ENCODE measurements around the gene MIER2. TPM values are rescaled to one million over a fixed set of nuclear protein-coding genes. Genes with fewer than 3 reads are reported as not detected.
"Not testable (repeated sequence)": the region's sequence is repeated elsewhere in the genome, so short reads cannot be mapped to it uniquely, and the experiment has no call there.

MIER2 gene
- total RNA-seq, 1 experiment from 2014 or later, result not detected

- Histone ChIP-seq H4K20me1 (ENCODE audit: low read length) (no peaks in the 10 kb centered on the region), H3K4me3 (ENCODE audit: low read length) (no peak overlapping the region), H2AFZ (ENCODE audit: low read length) (no peak overlapping the region), H3K79me2 (ENCODE audit: low read length) (no peaks in the 10 kb centered on the region), H3F3A (ENCODE audit: low read length, unreplicated experiment) (no peaks in the 10 kb centered on the region), H3K9me3 (ENCODE audit: low read length) (no peaks in the 10 kb centered on the region), H3K9me2 (replicated peaks; ENCODE audit: low read length) (no peaks in the 10 kb centered on the region), H3K4me2 (ENCODE audit: low read length) (no peak overlapping the region), H3K4me1 (ENCODE audit: insufficient read depth, low read length) (0 out of 2 replicates have a peak, but pooled peaks cover under 1% of the 10 kb centered on the region), H3K27ac (ENCODE audit: low read length) (no peak overlapping the region), H3K9ac (ENCODE audit: low read length) (no peak overlapping the region), H3K27me3 (ENCODE audit: low read length) (no peaks in the 10 kb centered on the region), H3K36me3 (ENCODE audit: low read depth, low read length) (no peaks in the 10 kb centered on the region)
- intact Hi-C loops (cut with micrococcal nuclease), result no loop called here
- TF ChIP-seq EZH2 (IDR thresholded peaks at IDR 0.05; ENCODE audit: low read length, unreplicated experiment), result no peak
- TF ChIP-seq, protein P1, sequence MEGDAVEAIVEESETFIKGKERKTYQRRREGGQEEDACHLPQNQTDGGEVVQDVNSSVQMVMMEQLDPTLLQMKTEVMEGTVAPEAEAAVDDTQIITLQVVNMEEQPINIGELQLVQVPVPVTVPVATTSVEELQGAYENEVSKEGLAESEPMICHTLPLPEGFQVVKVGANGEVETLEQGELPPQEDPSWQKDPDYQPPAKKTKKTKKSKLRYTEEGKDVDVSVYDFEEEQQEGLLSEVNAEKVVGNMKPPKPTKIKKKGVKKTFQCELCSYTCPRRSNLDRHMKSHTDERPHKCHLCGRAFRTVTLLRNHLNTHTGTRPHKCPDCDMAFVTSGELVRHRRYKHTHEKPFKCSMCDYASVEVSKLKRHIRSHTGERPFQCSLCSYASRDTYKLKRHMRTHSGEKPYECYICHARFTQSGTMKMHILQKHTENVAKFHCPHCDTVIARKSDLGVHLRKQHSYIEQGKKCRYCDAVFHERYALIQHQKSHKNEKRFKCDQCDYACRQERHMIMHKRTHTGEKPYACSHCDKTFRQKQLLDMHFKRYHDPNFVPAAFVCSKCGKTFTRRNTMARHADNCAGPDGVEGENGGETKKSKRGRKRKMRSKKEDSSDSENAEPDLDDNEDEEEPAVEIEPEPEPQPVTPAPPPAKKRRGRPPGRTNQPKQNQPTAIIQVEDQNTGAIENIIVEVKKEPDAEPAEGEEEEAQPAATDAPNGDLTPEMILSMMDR (conservative IDR thresholded peaks at IDR 0.05; ENCODE audit: low read depth, low read length), result no peak
- TF ChIP-seq EZH2phosphoT487 (IDR thresholded peaks at IDR 0.05; ENCODE audit: borderline replicate concordance, low read length), result no peak
- ATAC-seq (no peak), DNase-seq (no peak)
- ChIA-PET CTCF (no interaction called here), POLR2A (ENCODE audit: unreplicated experiment) (no interaction called here)
- BruUV-seq (replicated peaks), result no TSS peak
These were observed 43.2 kb upstream of the MIER2 start for GRCh38 chr19:387777-388176.

- DNase-seq, result not testable (repeated sequence)
These were observed 42.2 kb upstream of the MIER2 start for GRCh38 chr19:386632-387301.

DNA sequence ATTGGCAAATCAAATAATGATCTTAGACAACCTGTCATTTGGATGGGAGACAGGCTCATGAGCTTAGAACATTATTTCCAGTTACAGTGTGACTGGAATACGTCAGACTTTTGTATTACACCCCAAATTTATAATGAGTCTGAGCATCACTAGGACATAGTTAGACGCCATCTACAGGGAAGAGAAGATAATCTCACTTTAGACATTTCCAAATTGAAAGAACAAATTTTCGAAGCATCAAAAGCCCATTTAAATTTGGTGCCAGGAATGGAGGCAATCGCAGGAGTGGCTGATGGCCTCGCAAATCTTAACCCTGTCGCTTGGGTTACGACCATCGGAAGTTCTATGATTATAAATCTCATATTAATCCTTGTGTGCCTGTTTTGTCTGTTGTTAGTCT, 41.6 kb upstream of the MIER2 start:
- BruUV-seq (replicated peaks); H3K4me2 ChIP-seq (ENCODE audit: low read length); H3K4me3 ChIP-seq (ENCODE audit: low read length); H3K36me3 ChIP-seq (ENCODE audit: low read depth, low read length); intact Hi-C loops (cut with micrococcal nuclease); H4K20me1 ChIP-seq (ENCODE audit: low read length); H3K9me2 ChIP-seq (replicated peaks; ENCODE audit: low read length); H3K9ac ChIP-seq (ENCODE audit: low read length); H3K27ac ChIP-seq (ENCODE audit: low read length); H3K9me3 ChIP-seq (ENCODE audit: low read length); H2AFZ ChIP-seq (ENCODE audit: low read length); CTCF ChIA-PET; POLR2A ChIA-PET (ENCODE audit: unreplicated experiment); H3F3A ChIP-seq (ENCODE audit: low read length, unreplicated experiment); H3K79me2 ChIP-seq (ENCODE audit: low read length); H3K4me1 ChIP-seq (ENCODE audit: insufficient read depth, low read length); H3K27me3 ChIP-seq (ENCODE audit: low read length); ATAC-seq; DNase-seq: not testable (repeated sequence)

More at GRCh38 chr19:386632-387301, 42.2 kb upstream of the MIER2 start:
- POLR2A ChIA-PET (ENCODE audit: unreplicated experiment); H3K27ac ChIP-seq (ENCODE audit: low read length); BruUV-seq (replicated peaks); CTCF ChIA-PET; H3K27me3 ChIP-seq (ENCODE audit: low read length); H3K79me2 ChIP-seq (ENCODE audit: low read length); H3K9ac ChIP-seq (ENCODE audit: low read length); H3K9me3 ChIP-seq (ENCODE audit: low read length); ATAC-seq; intact Hi-C loops (cut with micrococcal nuclease); H3K36me3 ChIP-seq (ENCODE audit: low read depth, low read length); H2AFZ ChIP-seq (ENCODE audit: low read length); H3K4me3 ChIP-seq (ENCODE audit: low read length); H3K9me2 ChIP-seq (replicated peaks; ENCODE audit: low read length); H3K4me2 ChIP-seq (ENCODE audit: low read length); H3F3A ChIP-seq (ENCODE audit: low read length, unreplicated experiment); H3K4me1 ChIP-seq (ENCODE audit: insufficient read depth, low read length); H4K20me1 ChIP-seq (ENCODE audit: low read length): not testable (repeated sequence)

DNA sequence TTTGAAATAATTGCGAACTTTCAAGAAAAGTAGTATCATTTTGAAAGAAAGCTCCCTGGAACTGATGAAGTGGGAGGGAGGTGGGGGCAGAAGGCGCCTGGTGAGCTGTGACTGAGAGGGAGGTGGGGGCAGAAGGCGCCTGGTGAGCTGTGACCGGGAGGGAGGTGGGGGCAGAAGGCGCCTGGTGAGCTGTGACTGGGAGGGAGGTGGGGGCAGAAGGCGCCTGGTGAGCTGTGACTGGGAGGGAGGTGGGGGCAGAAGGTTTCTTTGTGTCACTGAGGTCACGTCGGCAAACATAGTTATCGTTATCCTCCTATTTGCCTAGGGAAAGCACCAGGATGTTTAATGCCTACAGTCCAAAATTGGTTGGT, 40.2 kb upstream of the MIER2 start:
- DNase-seq (no peak), ATAC-seq (no peak)
- Histone ChIP-seq H3K79me2 (ENCODE audit: low read length) (no peaks in the 10 kb centered on the region), H3K4me2 (ENCODE audit: low read length) (no peak overlapping the region), H3K9me3 (ENCODE audit: low read length) (no peaks in the 10 kb centered on the region), H4K20me1 (ENCODE audit: low read length) (no peaks in the 10 kb centered on the region), H2AFZ (ENCODE audit: low read length) (no peak overlapping the region), H3F3A (ENCODE audit: low read length, unreplicated experiment) (no peaks in the 10 kb centered on the region), H3K9ac (ENCODE audit: low read length) (no peak overlapping the region), H3K36me3 (ENCODE audit: low read depth, low read length) (no peaks in the 10 kb centered on the region), H3K27ac (ENCODE audit: low read length) (no peak overlapping the region), H3K27me3 (ENCODE audit: low read length) (no peaks in the 10 kb centered on the region), H3K9me2 (replicated peaks; ENCODE audit: low read length) (no peaks in the 10 kb centered on the region), H3K4me3 (ENCODE audit: low read length) (no peak overlapping the region), H3K4me1 (ENCODE audit: insufficient read depth, low read length) (0 out of 2 replicates have a peak, but pooled peaks cover 3% of the 10 kb centered on the region)
- TF ChIP-seq EZH2phosphoT487 (IDR thresholded peaks at IDR 0.05; ENCODE audit: borderline replicate concordance, low read length), result no peak
- ChIA-PET CTCF (no interaction called here), POLR2A (ENCODE audit: unreplicated experiment) (no interaction called here)
- no TSS peak for BruUV-seq (replicated peaks)
- intact Hi-C loops (cut with micrococcal nuclease), result no loop called here
